PC-9 (cell line): ENCODE measurements around the gene CILP2. TPM values are rescaled to one million over a fixed set of nuclear protein-coding genes. Genes with fewer than 3 reads are reported as not detected.
A peak's percentile ranks its signal among the peaks of the same experiment; 100 is the strongest.

ENCODE experiments used
- BruUV-seq: library from RNA; stranded (reverse); fragments of 400-500 nt; replicated peaks from 2 replicates; lab custom pipeline; 2021; lab: Mats Ljungman, UMichigan
- CTCF ChIA-PET: fragments of 300-600 bp; sonication (Branson Sonifier 250); formaldehyde crosslinking; loops from one replicate; lab custom pipeline; 2022; ENCODE audit warnings: antibody characterized with exemption; lab: Charles Lee
- POLR2A ChIA-PET: fragments of 300-600 bp; sonication (Branson Sonifier 250); formaldehyde crosslinking; loops from one replicate; lab custom pipeline; 2022; ENCODE audit warnings: antibody characterized with exemption; ENCODE audit not compliant: unreplicated experiment; lab: Charles Lee
- DNase-seq, 2 experiments: peaks; one replicate each; pipeline versions ENCODE4 v3.0.0 to v3.0.0-alpha.2; 2015 to 2022; ENCODE audit warnings: mixed read lengths in 1 of 2
- H2AFZ ChIP-seq: fragments of 200-600 bp; sonication (generic); 2 replicates; pipeline ENCODE4 v1.8.1; 2017; ENCODE audit warnings: antibody characterized with exemption
- H3F3A ChIP-seq: fragments of 200-600 bp; sonication (generic); 2 replicates; pipeline ENCODE4 v1.8.1; 2017; ENCODE audit warnings: antibody characterized with exemption, mild to moderate bottlenecking, low read depth; ENCODE audit not compliant: insufficient read depth
- H3K27ac ChIP-seq: fragments of 200-600 bp; sonication (generic); 2 replicates; pipeline ENCODE4 v1.6.1; 2016; ENCODE audit warnings: mixed run types
- H3K27me3 ChIP-seq: fragments of 200-600 bp; sonication (generic); 2 replicates; pipeline ENCODE4 v1.6.1; 2016; ENCODE audit warnings: low read depth, mixed run types; ENCODE audit not compliant: insufficient read depth
- H3K36me3 ChIP-seq: fragments of 200-600 bp; sonication (generic); 2 replicates; pipeline ENCODE4 v1.6.1; 2016; ENCODE audit warnings: low read depth, mixed run types
- H3K4me1 ChIP-seq: fragments of 200-600 bp; sonication (generic); replicated peaks from 2 replicates; pipeline ENCODE4 v1.6.1; 2016; ENCODE audit warnings: mixed run types; ENCODE audit not compliant: insufficient read depth
- H3K4me2 ChIP-seq: fragments of 200-600 bp; sonication (generic); 2 replicates; pipeline ENCODE4 v1.6.1; 2017; ENCODE audit warnings: mixed run types
- H3K4me3 ChIP-seq: fragments of 200-600 bp; sonication (generic); 2 replicates; pipeline ENCODE4 v1.6.1; 2016; ENCODE audit warnings: mixed run types
- H3K79me2 ChIP-seq: fragments of 200-600 bp; sonication (generic); 2 replicates; pipeline ENCODE4 v1.6.1; 2017; ENCODE audit warnings: low read depth, mixed run types
- H3K9me2 ChIP-seq: fragments of 200-600 bp; sonication (generic); 2 replicates; pipeline ENCODE4 v1.8.1; 2017; ENCODE audit warnings: mild to moderate bottlenecking; ENCODE audit not compliant: insufficient read depth
- H3K9me3 ChIP-seq: fragments of 200-600 bp; sonication (generic); 2 replicates; pipeline ENCODE4 v1.8.1; 2016; ENCODE audit warnings: low read depth; ENCODE audit not compliant: insufficient read depth
- H4K20me1 ChIP-seq: fragments of 200-600 bp; sonication (generic); 2 replicates; pipeline ENCODE4 v1.8.1; 2017; ENCODE audit not compliant: insufficient read depth
- EZH2 ChIP-seq: fragments of 200-600 bp; sonication (generic); IDR thresholded peaks from 2 replicates; pipeline ENCODE4 v1.8.0; 2017; ENCODE audit warnings: antibody characterized with exemption, low read depth
- intact Hi-C: fragments of 100-400 bp; cut with micrococcal nuclease; formaldehyde crosslinking; loops from one replicate; pipeline ENCODE4 v1.10.0; 2022; ENCODE audit not compliant: unreplicated experiment
- total RNA-seq: library from RNA; stranded (reverse); gene quantifications from 2 replicates; pipeline ENCODE4 v1.2.3, GENCODE V29; 2021
- TF ChIP-seq, protein P1 (sequence below): fragments of 200-600 bp; sonication (generic); conservative IDR thresholded peaks from 2 replicates; pipeline ENCODE4 v1.6.1; 2017; ENCODE audit warnings: mixed run types, antibody characterized with exemption, mild to moderate bottlenecking, moderate library complexity

The CILP2 gene
- total RNA-seq, 1 experiment from 2014 or later, result 1.1 TPM

DNA sequence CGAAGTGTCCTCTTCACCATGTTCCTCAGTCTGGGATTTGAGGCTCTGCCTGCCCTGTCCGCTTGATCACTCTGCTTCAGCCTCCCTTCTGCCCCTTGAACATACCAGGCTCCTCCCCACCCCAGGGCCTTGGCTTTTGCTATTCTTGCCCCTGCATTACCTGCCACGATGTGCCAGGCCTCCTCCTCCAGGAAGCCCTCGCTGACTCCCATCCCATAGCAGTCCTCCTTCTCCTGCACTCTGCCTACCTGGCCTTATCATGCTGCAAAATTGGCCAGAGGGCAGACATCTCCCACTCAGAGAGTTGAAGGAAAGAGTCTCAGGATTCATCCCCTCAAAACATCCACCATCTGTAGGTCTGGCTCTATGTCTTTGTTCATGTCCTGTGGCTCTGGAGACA is 7.2 kb upstream of the CILP2 start:
- POLR2A ChIA-PET, result interaction anchor here (0.6 kb wide), 1 partner anchor 225 kb away, joined by 5 read pairs; no protein-coding TSS in a partner anchor
- no peak overlapping the region for H3K4me3 ChIP-seq

DNA sequence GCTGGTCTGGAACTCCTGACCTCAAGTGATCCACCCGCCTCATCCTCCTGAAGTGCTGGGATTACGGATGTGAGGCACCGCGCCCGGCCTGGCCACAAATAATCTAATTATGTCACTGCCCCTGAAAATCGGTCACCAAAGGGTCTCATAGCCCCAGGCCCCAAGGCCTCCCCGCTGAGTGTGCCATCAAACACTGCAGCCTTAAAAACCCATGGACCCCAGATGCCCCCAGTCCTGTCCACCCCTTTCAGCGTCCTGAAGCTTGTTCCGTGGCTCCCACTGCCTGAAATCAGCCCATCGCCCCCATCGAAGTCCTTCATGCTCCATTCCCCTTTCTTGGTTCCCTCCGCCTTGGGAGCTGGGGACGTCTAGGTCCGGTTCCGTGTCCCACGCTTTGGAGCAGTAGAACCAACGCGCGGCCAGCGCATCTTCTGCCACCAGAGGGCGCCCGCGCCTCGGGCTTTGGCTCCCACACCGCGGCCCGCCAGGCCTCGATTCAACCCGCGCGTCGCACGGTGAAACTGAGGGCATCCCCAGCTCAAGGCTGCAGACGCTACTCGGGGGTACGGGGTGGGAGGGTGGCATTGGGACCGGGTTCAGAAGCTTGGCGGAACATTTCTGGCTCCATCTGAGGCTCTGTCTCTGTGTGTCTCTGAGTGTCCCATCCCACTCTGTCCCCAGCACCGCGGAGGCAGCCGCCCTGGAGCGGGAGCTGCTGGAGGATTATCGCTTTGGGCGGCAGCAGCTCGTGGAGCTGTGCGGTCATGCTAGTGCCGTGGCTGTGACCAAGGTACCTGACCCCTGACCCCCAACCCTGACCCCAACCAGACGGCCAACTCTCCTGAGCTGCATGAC is 5.9 kb upstream of the CILP2 start:
- Histone ChIP-seq H3K4me3 (no peak overlapping the region), H2AFZ (no peak overlapping the region), H3K9me3 (no peaks in the 10 kb centered on the region), H4K20me1 (peaks cover 5% of the 10 kb centered on the region; the same call in 1 of the 2 replicates), H3F3A (peaks cover 44% of the 10 kb centered on the region), H3K36me3 (peaks cover 5% of the 10 kb centered on the region; the same call in 1 of the 2 replicates), H3K27me3 (no peaks in the 10 kb centered on the region), H3K9me2 (no peaks in the 10 kb centered on the region), H3K27ac (no peak overlapping the region), H3K4me1 (no peaks in the 10 kb centered on the region), H3K4me2 (peak overlapping the region; percentile 31; the same call in 1 of the 2 replicates), H3K79me2 (no peaks in the 10 kb centered on the region)
- TSS peak; percentile 9 for BruUV-seq
- ChIA-PET CTCF (interaction anchor here (0.5 to 1.9 kb wide), 8 partner anchors 9 to 168 kb away, joined by 3 to 19 read pairs (median 6); partner anchors contain the start of genes ATP13A1 and GATAD2A), POLR2A (interaction anchor here (0.6 kb wide), 1 partner anchor 117 kb away, joined by 22 read pairs; no protein-coding TSS in a partner anchor)
- intact Hi-C loops, result loop anchor here (1.0 to 10.0 kb wide), 3 partner anchors 111 to 745 kb away; partner anchors contain the start of gene GMIP
- no peak for TF ChIP-seq EZH2
- TF ChIP-seq, protein P1, sequence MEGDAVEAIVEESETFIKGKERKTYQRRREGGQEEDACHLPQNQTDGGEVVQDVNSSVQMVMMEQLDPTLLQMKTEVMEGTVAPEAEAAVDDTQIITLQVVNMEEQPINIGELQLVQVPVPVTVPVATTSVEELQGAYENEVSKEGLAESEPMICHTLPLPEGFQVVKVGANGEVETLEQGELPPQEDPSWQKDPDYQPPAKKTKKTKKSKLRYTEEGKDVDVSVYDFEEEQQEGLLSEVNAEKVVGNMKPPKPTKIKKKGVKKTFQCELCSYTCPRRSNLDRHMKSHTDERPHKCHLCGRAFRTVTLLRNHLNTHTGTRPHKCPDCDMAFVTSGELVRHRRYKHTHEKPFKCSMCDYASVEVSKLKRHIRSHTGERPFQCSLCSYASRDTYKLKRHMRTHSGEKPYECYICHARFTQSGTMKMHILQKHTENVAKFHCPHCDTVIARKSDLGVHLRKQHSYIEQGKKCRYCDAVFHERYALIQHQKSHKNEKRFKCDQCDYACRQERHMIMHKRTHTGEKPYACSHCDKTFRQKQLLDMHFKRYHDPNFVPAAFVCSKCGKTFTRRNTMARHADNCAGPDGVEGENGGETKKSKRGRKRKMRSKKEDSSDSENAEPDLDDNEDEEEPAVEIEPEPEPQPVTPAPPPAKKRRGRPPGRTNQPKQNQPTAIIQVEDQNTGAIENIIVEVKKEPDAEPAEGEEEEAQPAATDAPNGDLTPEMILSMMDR, result peak; percentile 99
- peak in 1 of 2 experiments; percentile 74 for DNase-seq

More for the DNA sequence above, 7.2 kb upstream of the CILP2 start:
- DNase-seq, result no peak
- no TSS peak for BruUV-seq
- H3K27ac ChIP-seq, result no peak overlapping the region
- H3K36me3 ChIP-seq, result peaks cover 5% of the 10 kb centered on the region; the same call in 1 of the 2 replicates
- H3K9me2 ChIP-seq, result no peaks in the 10 kb centered on the region
- peaks cover 9% of the 10 kb centered on the region; the same call in 1 of the 2 replicates for H4K20me1 ChIP-seq
- H3K9me3 ChIP-seq, result no peaks in the 10 kb centered on the region
- peaks cover 38% of the 10 kb centered on the region for H3F3A ChIP-seq
- TF ChIP-seq, protein P1, result no peak
- TF ChIP-seq EZH2, result no peak
- H3K4me2 ChIP-seq, result no peak overlapping the region
- H3K4me1 ChIP-seq, result no peaks in the 10 kb centered on the region
- no peaks in the 10 kb centered on the region for H3K27me3 ChIP-seq
- no peak overlapping the region for H2AFZ ChIP-seq
- intact Hi-C loops, result loop anchor here (5.0 to 10.0 kb wide), 2 partner anchors 244 to 746 kb away; no protein-coding TSS in a partner anchor
- CTCF ChIA-PET, result no interaction called here
- H3K79me2 ChIP-seq, result no peaks in the 10 kb centered on the region
